ENCODE data around the gene NIBAN1.

NIBAN1 gene

GRCh38 chr1:184941735-184942134 is 32.6 kb downstream of the NIBAN1 start:
- H3K4me3 ChIP-seq (ENCODE audit: low read length), result no peak overlapping the region
- TF ChIP-seq CTCF (conservative IDR thresholded peaks at IDR 0.05; ENCODE audit: low read length), result no peak
- no peak for DNase-seq (ENCODE audit: low read depth)

GRCh38 chr1:184941410-184941733 is 32.9 kb downstream of the NIBAN1 start:
- TF ChIP-seq CTCF (conservative IDR thresholded peaks at IDR 0.05; ENCODE audit: low read length), result no peak
- no peak overlapping the region for H3K4me3 ChIP-seq (ENCODE audit: low read length)
- no peak for DNase-seq (ENCODE audit: low read depth)

GRCh38 chr1:184940694-184941409 is 33.5 kb downstream of the NIBAN1 start:
- no peak overlapping the region for H3K4me3 ChIP-seq (ENCODE audit: low read length)
- DNase-seq (ENCODE audit: low read depth), result no peak
- no peak for TF ChIP-seq CTCF (conservative IDR thresholded peaks at IDR 0.05; ENCODE audit: low read length)

- TF ChIP-seq CTCF (conservative IDR thresholded peaks at IDR 0.05; ENCODE audit: low read length), result no peak
- no peak overlapping the region for H3K4me3 ChIP-seq (ENCODE audit: low read length)
- DNase-seq (ENCODE audit: low read depth), result peak; percentile 61
Measured at GRCh38 chr1:184940226-184940625, 34.1 kb downstream of the NIBAN1 start.

- no peak overlapping the region for H3K4me3 ChIP-seq (ENCODE audit: low read length)
- no peak for TF ChIP-seq CTCF (conservative IDR thresholded peaks at IDR 0.05; ENCODE audit: low read length)
- DNase-seq (ENCODE audit: low read depth), result no peak
Measured at GRCh38 chr1:184937729-184938128, 36.6 kb downstream of the NIBAN1 start.

GRCh38 chr1:184935920-184936798 is 38.1 kb downstream of the NIBAN1 start:
- TF ChIP-seq CTCF (conservative IDR thresholded peaks at IDR 0.05; ENCODE audit: low read length), result no peak
- H3K4me3 ChIP-seq (ENCODE audit: low read length), result no peak overlapping the region
- DNase-seq (ENCODE audit: low read depth), result no peak

GRCh38 chr1:184933944-184934343 is 40.4 kb downstream of the NIBAN1 start:
- TF ChIP-seq CTCF (conservative IDR thresholded peaks at IDR 0.05; ENCODE audit: low read length), result no peak
- no peak for DNase-seq (ENCODE audit: low read depth)
- no peak overlapping the region for H3K4me3 ChIP-seq (ENCODE audit: low read length)
